Left ventricle myocardium inferior (tissue), 1 donor: Measurements from ENCODE around the gene HS6ST3. TPM values are rescaled to one million over a fixed set of nuclear protein-coding genes. Genes with fewer than 3 reads are reported as not detected.

ENCODE experiments used
- DNase-seq: peaks from one replicate; pipeline ENCODE4 v3.0.0-alpha.2; 2020
- H3K27ac ChIP-seq: fragments of 200-600 bp; replicated peaks from 2 replicates; pipeline ENCODE4 v1.8.0; 2021
- H3K27me3 ChIP-seq: fragments of 200-600 bp; 2 replicates; pipeline ENCODE4 v1.8.0; 2021; ENCODE audit warnings: low read depth
- H3K36me3 ChIP-seq: fragments of 200-600 bp; 2 replicates; pipeline ENCODE4 v1.8.0; 2021
- H3K4me1 ChIP-seq: fragments of 200-600 bp; 2 replicates; pipeline ENCODE4 v1.8.0; 2021
- H3K4me3 ChIP-seq: fragments of 200-600 bp; 2 replicates; pipeline ENCODE4 v1.8.0; 2021; ENCODE audit warnings: mild to moderate bottlenecking, moderate library complexity
- H3K9me3 ChIP-seq: fragments of 200-600 bp; replicated peaks from 2 replicates; pipeline ENCODE4 v1.8.0; 2021
- CTCF ChIP-seq: fragments of 200-600 bp; IDR thresholded peaks from 2 replicates; pipeline ENCODE4 v1.8.0; 2021; ENCODE audit warnings: antibody characterized with exemption, mild to moderate bottlenecking, borderline replicate concordance
- intact Hi-C: fragments of 100-400 bp; cut with micrococcal nuclease; formaldehyde crosslinking; loops from one replicate; pipeline ENCODE4 v1.11.0; 2022
- total RNA-seq: library from RNA; stranded (reverse); fragmentation: NEBNext Ultra II Directional; extraction: Animal tissue kit (Norgen Biotek cat#: 25700); gene quantifications from one replicate; pipeline ENCODE4 v1.2.1, GENCODE V29; 2021
- donor health status: DM: no; HTN: yes; CAD: no; lungs with severe emphysema.

The HS6ST3 gene
- total RNA-seq, 1 donor from 2014 or later: 2.0 TPM

DNA sequence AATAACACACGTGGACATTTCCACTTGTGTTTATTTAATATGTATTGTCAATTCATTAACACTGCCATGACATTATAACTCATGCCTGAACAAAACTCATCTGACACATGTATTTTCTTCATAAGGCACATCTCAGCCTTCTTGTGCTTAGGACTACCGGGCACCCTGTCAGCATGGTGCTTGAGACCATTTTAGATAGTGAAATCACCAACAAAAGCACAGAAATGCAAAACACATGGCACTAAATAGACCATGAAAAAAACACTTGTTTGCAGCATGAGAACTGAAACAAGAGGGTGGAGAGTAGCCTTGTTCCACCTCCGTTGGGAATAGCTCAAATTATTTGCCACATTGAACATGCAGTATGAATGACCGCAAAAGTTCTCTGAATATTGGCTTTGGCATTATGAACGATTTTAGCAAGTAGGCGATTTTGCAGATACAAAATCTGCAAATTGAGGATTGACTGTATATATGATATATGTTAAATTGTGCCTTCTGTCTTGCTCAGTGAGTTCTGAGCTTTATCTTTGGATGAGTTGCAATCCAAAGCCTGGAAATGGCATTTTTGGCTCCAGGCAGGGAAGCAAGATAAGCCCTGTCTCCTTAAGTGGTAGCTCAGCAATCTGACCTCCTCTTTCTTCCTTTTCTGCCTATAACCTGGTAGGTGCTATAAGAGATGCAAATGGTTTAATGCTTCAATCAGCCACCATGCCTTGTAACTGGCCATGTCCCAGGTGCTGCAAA, 328.2 kb downstream of the HS6ST3 start:
- Histone ChIP-seq H3K9me3 (no peaks in the 10 kb centered on the region), H3K27ac (no peak overlapping the region), H3K4me1 (no peaks in the 10 kb centered on the region), H3K36me3 (no peaks in the 10 kb centered on the region), H3K27me3 (no peaks in the 10 kb centered on the region), H3K4me3 (no peak overlapping the region)
- intact Hi-C loops: no loop called here
- DNase-seq: no peak
- TF ChIP-seq CTCF: no peak

- Histone ChIP-seq H3K4me1 (no peaks in the 10 kb centered on the region), H3K4me3 (no peak overlapping the region), H3K9me3 (no peaks in the 10 kb centered on the region), H3K27ac (no peak overlapping the region), H3K27me3 (no peaks in the 10 kb centered on the region), H3K36me3 (no peaks in the 10 kb centered on the region)
- DNase-seq: no peak
- intact Hi-C loops: no loop called here
- no peak for TF ChIP-seq CTCF
Observed at GRCh38 chr13:96421314-96421713, 331.4 kb downstream of the HS6ST3 start.

DNA sequence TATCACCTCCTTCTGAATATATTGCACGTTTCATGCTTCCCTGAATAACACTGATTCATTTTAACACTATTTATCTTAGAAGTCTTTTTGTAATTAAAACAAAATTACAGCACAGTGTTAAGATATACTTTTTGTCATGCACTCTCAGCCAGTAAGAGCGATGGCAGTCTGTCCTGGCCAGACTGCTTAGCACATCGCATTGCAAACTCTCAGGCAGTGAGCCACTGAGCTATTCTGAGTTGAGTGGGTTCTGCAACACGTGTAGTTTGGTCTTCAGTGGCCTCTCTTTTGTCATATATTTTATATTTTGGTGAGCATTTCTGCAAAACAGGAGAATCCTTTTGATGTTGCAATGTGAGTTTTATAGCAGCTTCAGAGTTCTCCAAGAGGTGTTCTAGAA, 332.1 kb downstream of the HS6ST3 start:
- no peak for DNase-seq
- H3K9me3 ChIP-seq: no peaks in the 10 kb centered on the region
- H3K4me3 ChIP-seq: no peak overlapping the region
- H3K27ac ChIP-seq: no peak overlapping the region
- H3K27me3 ChIP-seq: no peaks in the 10 kb centered on the region
- no peaks in the 10 kb centered on the region for H3K36me3 ChIP-seq
- intact Hi-C loops: no loop called here
- no peaks in the 10 kb centered on the region for H3K4me1 ChIP-seq
- TF ChIP-seq CTCF: no peak

GRCh38 chr13:96426167-96426566, 336.3 kb downstream of the HS6ST3 start:
- intact Hi-C loops: no loop called here
- no peaks in the 10 kb centered on the region for H3K4me1 ChIP-seq
- no peak overlapping the region for H3K4me3 ChIP-seq
- H3K36me3 ChIP-seq: no peaks in the 10 kb centered on the region
- no peaks in the 10 kb centered on the region for H3K27me3 ChIP-seq
- no peaks in the 10 kb centered on the region for H3K9me3 ChIP-seq
- DNase-seq: no peak
- H3K27ac ChIP-seq: no peak overlapping the region
- no peak for TF ChIP-seq CTCF

GRCh38 chr13:96428911-96429310, 339.0 kb downstream of the HS6ST3 start:
- H3K4me3 ChIP-seq: no peak overlapping the region
- H3K27me3 ChIP-seq: no peaks in the 10 kb centered on the region
- TF ChIP-seq CTCF: no peak
- H3K4me1 ChIP-seq: no peaks in the 10 kb centered on the region
- DNase-seq: no peak
- no peaks in the 10 kb centered on the region for H3K9me3 ChIP-seq
- H3K36me3 ChIP-seq: no peaks in the 10 kb centered on the region
- no peak overlapping the region for H3K27ac ChIP-seq
- intact Hi-C loops: no loop called here
